GM18520 (cell line): ENCODE data around the gene PPM1E.

Source experiments
- ATAC-seq: cut with Tn5 transposase; IDR thresholded peaks from one replicate; pipeline ENCODE4 v1.9.1; 2021; ENCODE audit not compliant: unreplicated experiment

Gene PPM1E

DNA sequence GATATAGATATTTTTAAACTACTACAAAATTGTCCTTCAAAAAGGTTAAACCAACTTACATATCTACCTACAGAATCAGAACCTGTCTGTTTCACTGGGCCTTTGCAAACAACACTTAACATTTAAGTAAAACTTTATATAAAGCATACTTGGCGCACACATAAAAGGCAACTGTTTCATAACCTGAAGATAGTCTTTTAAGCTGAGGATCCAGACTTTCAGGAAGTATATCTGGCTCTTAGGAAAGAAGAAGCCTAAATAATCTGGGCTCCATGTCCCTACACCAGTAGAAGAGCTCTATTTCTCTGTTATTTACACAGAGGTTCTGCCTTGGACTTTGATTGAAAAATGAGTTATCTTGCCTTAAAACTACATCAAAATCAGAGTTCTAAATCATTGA lies 275.2 kb downstream of the PPM1E start:
- ATAC-seq = no peak
